Measurements from ENCODE around the gene SAXO1.

- TF ChIP-seq POLR2A (IDR thresholded peaks at IDR 0.05), result no peak
- TF ChIP-seq CTCF (IDR thresholded peaks at IDR 0.05), result no peak
- TF ChIP-seq POLR2AphosphoS5 (IDR thresholded peaks at IDR 0.05), result no peak
- no peak for TF ChIP-seq EP300 (IDR thresholded peaks at IDR 0.05)
These were observed 91.8 kb downstream of the SAXO1 start for GRCh38 chr9:18941060-18941740.

All from suprapubic skin (tissue), 4 donors.